NT2/D1 (cell line): ENCODE data around the gene ARL15.
"Not testable (repeated sequence)": the region's sequence is repeated elsewhere in the genome, so short reads cannot be mapped to it uniquely, and the experiment has no call there.

Source experiments
- DNase-seq: peaks from one replicate; pipeline ENCODE4 v3.0.0-alpha.2; 2011; ENCODE audit warnings: low read depth, low spot score
- H3K27me3 ChIP-seq: 2 replicates; pipeline ENCODE4 v1.6.0; 2011; ENCODE audit warnings: mild to moderate bottlenecking; ENCODE audit not compliant: insufficient read length, insufficient read depth
- H3K36me3 ChIP-seq: 2 replicates; pipeline ENCODE4 v1.6.1; 2011; ENCODE audit warnings: mild to moderate bottlenecking, low read length, mixed read lengths; ENCODE audit not compliant: insufficient read depth, insufficient read length
- H3K4me1 ChIP-seq: 2 replicates; pipeline ENCODE4 v1.5.1; 2011; ENCODE audit not compliant: insufficient read depth, insufficient read length
- H3K4me3 ChIP-seq: 2 replicates; pipeline ENCODE4 v1.5.1; 2011; ENCODE audit warnings: low read depth; ENCODE audit not compliant: insufficient read length
- H3K9ac ChIP-seq: 2 replicates; pipeline ENCODE4 v1.6.0; 2011; ENCODE audit warnings: low read depth; ENCODE audit not compliant: insufficient read length
- H3K9me3 ChIP-seq: 2 replicates; pipeline ENCODE4 v1.5.1; 2011; ENCODE audit warnings: mild to moderate bottlenecking, low read length; ENCODE audit not compliant: insufficient read depth
- SUZ12 ChIP-seq: IDR thresholded peaks from 2 replicates; pipeline ENCODE4 v1.6.1; 2011; ENCODE audit not compliant: insufficient read length, insufficient read depth; ENCODE audit errors: extremely low read depth
- YY1 ChIP-seq: IDR thresholded peaks from 2 replicates; pipeline ENCODE4 v1.6.1; 2011; ENCODE audit not compliant: insufficient read length, insufficient read depth
- ZNF274 ChIP-seq: IDR thresholded peaks from 2 replicates; pipeline ENCODE4 v1.6.1; 2011; ENCODE audit warnings: mild to moderate bottlenecking, low read depth, low read length

ARL15 gene

GRCh38 chr5:54310433-54311175, at the start of gene ARL15:
TSS of gene ARL15 (minus strand) at chr5:54310573.
- H3K27me3 ChIP-seq: peaks cover 11% of the 10 kb centered on the region

DNA sequence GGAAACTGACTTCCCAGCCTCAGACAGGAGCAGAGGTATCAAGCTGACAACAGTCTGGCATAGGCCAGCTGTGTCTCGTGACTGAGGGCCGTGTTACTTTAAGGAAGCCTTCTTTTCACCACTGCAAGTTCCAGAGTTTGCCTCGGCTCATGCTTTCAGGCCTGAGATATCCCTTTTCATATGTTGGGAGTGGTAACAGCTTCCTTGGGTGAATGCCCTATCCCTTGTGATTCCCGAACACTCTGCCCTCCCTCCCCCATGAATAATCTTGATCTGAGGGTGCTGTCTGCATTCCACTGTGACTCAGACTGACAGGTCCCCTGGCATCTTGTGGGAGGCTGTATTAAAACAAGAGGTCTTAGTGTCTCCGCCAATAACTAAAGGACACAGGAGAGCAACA, 49.7 kb upstream of the ARL15 start:
- Histone ChIP-seq H3K9me3 (0 out of 2 replicates have a peak, but pooled peaks cover 2% of the 10 kb centered on the region), H3K4me3 (no peak overlapping the region), H3K36me3 (no peaks in the 10 kb centered on the region), H3K9ac (no peak overlapping the region), H3K4me1 (no peaks in the 10 kb centered on the region), H3K27me3 (no peaks in the 10 kb centered on the region)
- TF ChIP-seq SUZ12 (no peak), YY1 (no peak), ZNF274 (no peak)
- DNase-seq: no peak

More at GRCh38 chr5:54310433-54311175, at the start of gene ARL15:
- Histone ChIP-seq H3K4me1 (no peaks in the 10 kb centered on the region), H3K9me3 (no peaks in the 10 kb centered on the region), H3K9ac (peak within 1 kb of the TSS; percentile 86), H3K4me3 (peak within 1 kb of the TSS; percentile 84), H3K36me3 (no peaks in the 10 kb centered on the region)
- DNase-seq: peak; percentile 91
- TF ChIP-seq SUZ12 (no peak), YY1 (no peak), ZNF274 (no peak)

DNA sequence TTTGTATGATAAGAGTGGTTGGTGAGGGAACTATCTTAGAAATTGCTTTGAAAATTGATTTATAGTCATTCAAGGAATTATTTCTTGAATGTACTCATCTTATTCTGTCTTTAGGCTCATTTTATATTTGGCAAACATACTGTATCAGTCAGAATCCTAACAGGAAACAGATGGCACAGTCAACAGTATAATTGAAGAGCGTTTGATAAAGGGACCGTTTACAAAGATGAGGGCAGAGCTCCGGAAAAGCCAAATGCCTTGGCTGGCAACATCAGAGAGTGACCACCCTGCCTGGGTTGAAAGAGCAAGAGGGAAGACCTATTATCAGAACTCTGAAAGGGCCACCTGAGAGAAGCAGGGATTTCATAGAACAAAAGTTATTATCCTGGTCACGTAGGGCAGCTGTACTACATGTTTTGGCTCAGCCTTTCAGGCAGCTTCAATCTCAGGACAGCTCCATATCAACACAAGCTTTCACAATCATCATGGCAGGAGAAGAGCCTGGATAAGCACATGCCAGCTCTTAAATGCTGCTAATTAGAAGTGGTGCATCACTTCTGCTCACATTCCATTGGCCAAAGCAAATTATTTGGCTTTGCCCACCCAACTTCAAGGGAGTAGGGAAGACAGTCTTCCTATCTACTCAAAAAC, 47.2 kb upstream of the ARL15 start:
- Histone ChIP-seq H3K27me3 (no peaks in the 10 kb centered on the region), H3K4me1 (no peaks in the 10 kb centered on the region), H3K9ac (no peak overlapping the region), H3K4me3 (no peak overlapping the region), H3K9me3 (peaks cover 24% of the 10 kb centered on the region; the same call in 1 of the 2 replicates), H3K36me3 (no peaks in the 10 kb centered on the region)
- TF ChIP-seq SUZ12: no peak
- no peak for TF ChIP-seq ZNF274
- TF ChIP-seq YY1: no peak
- DNase-seq: no peak

DNA sequence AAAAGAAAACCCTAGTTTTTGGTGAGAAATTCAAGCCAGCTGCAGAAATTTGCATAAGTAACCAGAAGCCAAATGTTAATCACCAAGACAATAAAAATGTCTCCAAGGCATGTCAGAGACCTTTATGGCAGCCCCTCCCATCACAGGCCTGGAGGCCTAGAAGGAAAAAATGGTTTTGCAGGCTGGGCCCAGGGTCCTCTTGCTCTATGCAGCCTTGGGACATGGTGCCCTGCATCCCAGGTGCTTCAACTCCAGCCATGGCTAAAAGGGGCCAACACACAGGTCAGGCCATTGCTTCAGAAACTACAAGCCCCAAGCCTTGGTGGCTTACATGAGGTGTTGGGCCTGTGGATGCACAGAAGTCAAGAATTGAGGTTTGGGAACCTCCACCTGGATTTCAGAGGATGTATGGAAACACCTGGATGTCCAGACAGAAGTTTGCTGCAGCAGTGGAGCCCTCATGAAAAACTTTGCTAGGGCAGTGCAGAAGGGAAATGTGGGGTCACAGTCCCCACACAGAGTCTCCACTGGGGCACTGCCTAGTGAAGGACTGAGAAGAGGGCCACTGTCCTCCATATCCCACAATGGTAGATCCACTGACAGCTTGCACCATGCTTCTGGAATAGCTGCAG, 43.7 kb upstream of the ARL15 start:
- not testable (repeated sequence) for DNase-seq, H3K27me3 ChIP-seq, H3K36me3 ChIP-seq, H3K4me3 ChIP-seq, H3K4me1 ChIP-seq, H3K9ac ChIP-seq
- peaks cover 24% of the 10 kb centered on the region; the same call in 1 of the 2 replicates for H3K9me3 ChIP-seq

- DNase-seq, H3K4me1 ChIP-seq, H3K9ac ChIP-seq, H3K4me3 ChIP-seq, H3K36me3 ChIP-seq, H3K27me3 ChIP-seq: not testable (repeated sequence)
- peaks cover 29% of the 10 kb centered on the region for H3K9me3 ChIP-seq
Observed at GRCh38 chr5:54352580-54352979, 42.2 kb upstream of the ARL15 start.

DNA sequence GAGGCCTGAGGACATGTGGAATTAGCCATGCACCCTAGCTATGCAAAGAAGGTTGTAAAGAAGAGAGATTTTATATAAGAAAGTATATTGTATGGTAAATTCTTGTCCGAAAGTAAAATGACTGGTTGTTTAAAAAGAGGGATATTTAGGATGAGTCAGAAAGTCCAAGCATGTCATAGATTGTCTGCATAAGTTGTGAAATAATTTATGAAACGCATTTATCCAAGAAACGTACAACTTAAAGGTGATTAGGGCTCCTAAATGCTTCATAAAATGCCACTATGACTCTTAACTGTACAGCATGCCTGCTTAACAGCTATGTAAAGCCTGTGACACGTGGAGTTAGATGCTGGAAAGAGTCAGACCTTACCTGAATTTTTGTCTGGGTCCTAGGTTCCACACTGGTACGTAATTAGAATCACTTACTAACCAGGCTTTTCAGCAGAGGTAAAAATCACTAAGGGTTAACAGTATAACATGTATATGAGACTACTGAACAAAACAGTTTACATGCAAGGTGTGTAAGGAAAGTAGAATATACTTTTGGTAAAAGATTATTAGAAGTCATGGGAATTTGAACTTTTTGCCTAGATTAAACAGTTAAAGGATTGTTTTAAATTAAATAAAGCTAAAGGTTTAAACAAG, 37.0 kb upstream of the ARL15 start:
- peaks cover 20% of the 10 kb centered on the region for H3K9me3 ChIP-seq
- no peaks in the 10 kb centered on the region for H3K27me3 ChIP-seq
- no peak overlapping the region for H3K4me3 ChIP-seq
- no peaks in the 10 kb centered on the region for H3K36me3 ChIP-seq
- no peak for DNase-seq
- H3K9ac ChIP-seq: no peak overlapping the region
- no peaks in the 10 kb centered on the region for H3K4me1 ChIP-seq
- TF ChIP-seq SUZ12 (no peak), ZNF274 (no peak), YY1 (no peak)

- H3K9ac ChIP-seq: no peak overlapping the region
- peaks cover 20% of the 10 kb centered on the region for H3K9me3 ChIP-seq
- H3K36me3 ChIP-seq: no peaks in the 10 kb centered on the region
- DNase-seq: no peak
- H3K4me3 ChIP-seq: no peak overlapping the region
- no peak for TF ChIP-seq YY1
- H3K4me1 ChIP-seq: no peaks in the 10 kb centered on the region
- no peaks in the 10 kb centered on the region for H3K27me3 ChIP-seq
Observed at GRCh38 chr5:54344653-54345052, 34.3 kb upstream of the ARL15 start.
